SK-N-SH treated with all-trans-retinoic acid at 6 μM for 48 hours (cell line): ENCODE data around the gene ZBTB16.

Experiments
- ATAC-seq: fragments of 200-7000 bp; cut with Tn5 transposase; 3 replicates; pipeline ENCODE4 v1.9.1; 2020; ENCODE audit warnings: mild to moderate bottlenecking, moderate library complexity
- ARNTL ChIP-seq: fragments of 450-650 bp; formaldehyde crosslinking; IDR thresholded peaks from 2 replicates; pipeline ENCODE4 v1.5.0; 2020; ENCODE audit warnings: low read depth, mild to moderate bottlenecking, moderate library complexity, borderline replicate concordance
- BACH2 ChIP-seq: fragments of 250-450 bp; sonication (Bioruptor Pico); IDR thresholded peaks from 2 replicates; pipeline ENCODE4 v1.9.0; 2021; ENCODE audit warnings: mild to moderate bottlenecking, borderline replicate concordance
- ESRRG ChIP-seq: fragments of 250-450 bp; sonication (Bioruptor Pico); IDR thresholded peaks from 2 replicates; pipeline ENCODE4 v1.6.1; 2021; ENCODE audit warnings: mild to moderate bottlenecking
- GLIS3 ChIP-seq: fragments of 250-450 bp; sonication (Bioruptor Pico); IDR thresholded peaks from 2 replicates; pipeline ENCODE4 v1.5.0; 2020; ENCODE audit warnings: mild to moderate bottlenecking, moderate library complexity
- ISL1 ChIP-seq: fragments of 250-450 bp; sonication (Bioruptor Pico); IDR thresholded peaks from 2 replicates; pipeline ENCODE4 v2.1.2; 2022; ENCODE audit warnings: mild to moderate bottlenecking, moderate library complexity
- OSR1 ChIP-seq: fragments of 250-450 bp; sonication (Bioruptor Pico); IDR thresholded peaks from 2 replicates; pipeline ENCODE4 v1.8.0; 2022; ENCODE audit warnings: moderate library complexity, mild to moderate bottlenecking, inconsistent platforms
- POU6F1 ChIP-seq: fragments of 250-450 bp; sonication (Bioruptor Pico); IDR thresholded peaks from 2 replicates; pipeline ENCODE4 v1.8.0; 2021; ENCODE audit warnings: low read depth, mild to moderate bottlenecking, moderate library complexity, borderline replicate concordance
- PPARA ChIP-seq: fragments of 250-450 bp; sonication (Bioruptor Pico); IDR thresholded peaks from 2 replicates; pipeline ENCODE4 v1.5.0; 2020; ENCODE audit warnings: mild to moderate bottlenecking, borderline replicate concordance
- RARB ChIP-seq: fragments of 250-450 bp; sonication (Bioruptor Pico); IDR thresholded peaks from 2 replicates; pipeline ENCODE4 v1.8.0; 2021; ENCODE audit warnings: mild to moderate bottlenecking, moderate library complexity
- SNAI2 ChIP-seq: fragments of 250-450 bp; sonication (Bioruptor Pico); IDR thresholded peaks from 2 replicates; pipeline ENCODE4 v1.5.0; 2020; ENCODE audit warnings: mild to moderate bottlenecking, moderate library complexity
- TCF4 ChIP-seq: fragments of 250-450 bp; sonication (Bioruptor Pico); IDR thresholded peaks from 2 replicates; pipeline ENCODE4 v1.8.0; 2021; ENCODE audit warnings: mild to moderate bottlenecking, moderate library complexity, borderline replicate concordance
- TOX ChIP-seq: fragments of 250-450 bp; sonication (Bioruptor Pico); IDR thresholded peaks from 2 replicates; pipeline ENCODE4 v1.8.0; 2021; ENCODE audit warnings: mild to moderate bottlenecking, moderate library complexity, borderline replicate concordance
- ZC3H10 ChIP-seq: fragments of 250-450 bp; sonication (Bioruptor Pico); IDR thresholded peaks from 2 replicates; pipeline ENCODE4 v1.5.1; 2021; ENCODE audit warnings: mild to moderate bottlenecking, moderate library complexity
- ZFP3 ChIP-seq: fragments of 250-450 bp; sonication (Bioruptor Pico); IDR thresholded peaks from 2 replicates; pipeline ENCODE4 v1.5.0; 2020; ENCODE audit warnings: mild to moderate bottlenecking, moderate library complexity
- ZFP30 ChIP-seq: fragments of 450-650 bp; formaldehyde crosslinking; IDR thresholded peaks from 2 replicates; pipeline ENCODE4 v1.5.0; 2022; ENCODE audit warnings: mild to moderate bottlenecking, moderate library complexity
- ZNF565 ChIP-seq: fragments of 450-650 bp; formaldehyde crosslinking; conservative IDR thresholded peaks from 2 replicates; pipeline ENCODE4 v1.5.0; 2020; ENCODE audit warnings: low read depth, mild to moderate bottlenecking, moderate library complexity
- ZNF70 ChIP-seq: fragments of 450-650 bp; formaldehyde crosslinking; IDR thresholded peaks from 2 replicates; pipeline ENCODE4 v1.5.0; 2020; ENCODE audit warnings: mild to moderate bottlenecking, moderate library complexity
- ZNF8 ChIP-seq: fragments of 450-650 bp; formaldehyde crosslinking; IDR thresholded peaks from 2 replicates; pipeline ENCODE4 v1.5.0; 2020; ENCODE audit warnings: mild to moderate bottlenecking, moderate library complexity
- TF ChIP-seq, protein P1 (sequence below): fragments of 250-450 bp; sonication (Bioruptor Pico); IDR thresholded peaks from 2 replicates; pipeline ENCODE4 v1.5.1; 2020; ENCODE audit warnings: low read depth, mild to moderate bottlenecking, moderate library complexity
- TF ChIP-seq, protein P2 (sequence below): fragments of 250-450 bp; sonication (Bioruptor Pico); IDR thresholded peaks from 2 replicates; pipeline ENCODE4 v1.8.0; 2020; ENCODE audit warnings: mild to moderate bottlenecking, moderate library complexity, borderline replicate concordance
- TF ChIP-seq, protein P3 (sequence below): fragments of 250-450 bp; sonication (Bioruptor Pico); IDR thresholded peaks from 2 replicates; pipeline ENCODE4 v1.5.1; 2021; ENCODE audit warnings: mild to moderate bottlenecking, moderate library complexity
- TF ChIP-seq, protein P4 (sequence below): fragments of 250-450 bp; sonication (Bioruptor Pico); IDR thresholded peaks from 2 replicates; pipeline ENCODE4 v1.5.0; 2020; ENCODE audit warnings: mild to moderate bottlenecking, moderate library complexity

ZBTB16 gene

GRCh38 chr11:114151631-114152030 is 92.1 kb downstream of the ZBTB16 start:
- TF ChIP-seq, protein P1, sequence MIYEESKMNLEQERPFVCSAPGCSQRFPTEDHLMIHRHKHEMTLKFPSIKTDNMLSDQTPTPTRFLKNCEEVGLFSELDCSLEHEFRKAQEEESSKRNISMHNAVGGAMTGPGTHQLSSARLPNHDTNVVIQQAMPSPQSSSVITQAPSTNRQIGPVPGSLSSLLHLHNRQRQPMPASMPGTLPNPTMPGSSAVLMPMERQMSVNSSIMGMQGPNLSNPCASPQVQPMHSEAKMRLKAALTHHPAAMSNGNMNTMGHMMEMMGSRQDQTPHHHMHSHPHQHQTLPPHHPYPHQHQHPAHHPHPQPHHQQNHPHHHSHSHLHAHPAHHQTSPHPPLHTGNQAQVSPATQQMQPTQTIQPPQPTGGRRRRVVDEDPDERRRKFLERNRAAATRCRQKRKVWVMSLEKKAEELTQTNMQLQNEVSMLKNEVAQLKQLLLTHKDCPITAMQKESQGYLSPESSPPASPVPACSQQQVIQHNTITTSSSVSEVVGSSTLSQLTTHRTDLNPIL (CRISPR knock-in tag), result no peak
- no peak for TF ChIP-seq BACH2 (CRISPR knock-in tag)
- no peak for ATAC-seq

- TF ChIP-seq ZFP30 (CRISPR knock-in tag) (no peak), BACH2 (CRISPR knock-in tag) (no peak), TOX (CRISPR knock-in tag) (no peak), ZFP3 (CRISPR knock-in tag) (no peak), ZNF565 (CRISPR knock-in tag) (no peak), ZNF70 (no peak), ISL1 (no peak)
- TF ChIP-seq, protein P2, sequence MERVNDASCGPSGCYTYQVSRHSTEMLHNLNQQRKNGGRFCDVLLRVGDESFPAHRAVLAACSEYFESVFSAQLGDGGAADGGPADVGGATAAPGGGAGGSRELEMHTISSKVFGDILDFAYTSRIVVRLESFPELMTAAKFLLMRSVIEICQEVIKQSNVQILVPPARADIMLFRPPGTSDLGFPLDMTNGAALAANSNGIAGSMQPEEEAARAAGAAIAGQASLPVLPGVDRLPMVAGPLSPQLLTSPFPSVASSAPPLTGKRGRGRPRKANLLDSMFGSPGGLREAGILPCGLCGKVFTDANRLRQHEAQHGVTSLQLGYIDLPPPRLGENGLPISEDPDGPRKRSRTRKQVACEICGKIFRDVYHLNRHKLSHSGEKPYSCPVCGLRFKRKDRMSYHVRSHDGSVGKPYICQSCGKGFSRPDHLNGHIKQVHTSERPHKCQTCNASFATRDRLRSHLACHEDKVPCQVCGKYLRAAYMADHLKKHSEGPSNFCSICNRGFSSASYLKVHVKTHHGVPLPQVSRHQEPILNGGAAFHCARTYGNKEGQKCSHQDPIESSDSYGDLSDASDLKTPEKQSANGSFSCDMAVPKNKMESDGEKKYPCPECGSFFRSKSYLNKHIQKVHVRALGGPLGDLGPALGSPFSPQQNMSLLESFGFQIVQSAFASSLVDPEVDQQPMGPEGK (CRISPR knock-in tag), result no peak
- TF ChIP-seq, protein P3, sequence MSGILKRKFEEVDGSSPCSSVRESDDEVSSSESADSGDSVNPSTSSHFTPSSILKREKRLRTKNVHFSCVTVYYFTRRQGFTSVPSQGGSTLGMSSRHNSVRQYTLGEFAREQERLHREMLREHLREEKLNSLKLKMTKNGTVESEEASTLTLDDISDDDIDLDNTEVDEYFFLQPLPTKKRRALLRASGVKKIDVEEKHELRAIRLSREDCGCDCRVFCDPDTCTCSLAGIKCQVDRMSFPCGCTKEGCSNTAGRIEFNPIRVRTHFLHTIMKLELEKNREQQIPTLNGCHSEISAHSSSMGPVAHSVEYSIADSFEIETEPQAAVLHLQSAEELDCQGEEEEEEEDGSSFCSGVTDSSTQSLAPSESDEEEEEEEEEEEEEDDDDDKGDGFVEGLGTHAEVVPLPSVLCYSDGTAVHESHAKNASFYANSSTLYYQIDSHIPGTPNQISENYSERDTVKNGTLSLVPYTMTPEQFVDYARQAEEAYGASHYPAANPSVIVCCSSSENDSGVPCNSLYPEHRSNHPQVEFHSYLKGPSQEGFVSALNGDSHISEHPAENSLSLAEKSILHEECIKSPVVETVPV, result no peak
- ATAC-seq, result no peak
Observed at GRCh38 chr11:114152162-114152561, 92.7 kb downstream of the ZBTB16 start.

DNA sequence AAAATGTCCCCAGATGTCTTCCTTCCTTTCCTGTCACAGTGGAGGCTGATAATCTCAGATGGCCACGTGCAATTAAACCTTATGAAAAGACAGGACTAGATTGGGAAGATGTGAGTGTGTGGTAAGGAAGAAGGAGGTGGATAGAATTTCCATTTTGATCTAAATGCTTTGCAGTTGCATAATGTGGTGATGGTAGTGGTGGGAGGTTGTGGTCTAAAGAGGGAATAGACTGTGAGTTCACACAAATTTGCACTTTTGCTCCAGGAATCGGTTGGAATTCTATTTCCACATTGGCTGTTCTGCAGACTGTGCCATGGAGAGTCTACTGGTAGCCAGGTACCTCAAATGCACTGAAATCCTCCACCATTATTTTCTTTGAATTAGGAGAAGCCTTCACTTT is 93.3 kb downstream of the ZBTB16 start:
- no peak for TF ChIP-seq ZNF565 (CRISPR knock-in tag)
- no peak for TF ChIP-seq GLIS3 (CRISPR knock-in tag)
- no peak for TF ChIP-seq BACH2 (CRISPR knock-in tag)
- TF ChIP-seq SNAI2, result no peak
- no peak for TF ChIP-seq ESRRG (CRISPR knock-in tag)
- TF ChIP-seq RARB, result no peak
- TF ChIP-seq, protein P1 (CRISPR knock-in tag), result no peak
- no peak for TF ChIP-seq TCF4 (CRISPR knock-in tag)
- no peak for TF ChIP-seq ARNTL
- TF ChIP-seq ZNF70, result no peak
- TF ChIP-seq ISL1, result no peak
- TF ChIP-seq ZFP30 (CRISPR knock-in tag), result no peak
- no peak for ATAC-seq

GRCh38 chr11:114153224-114153623 is 93.7 kb downstream of the ZBTB16 start:
- TF ChIP-seq, protein P4, sequence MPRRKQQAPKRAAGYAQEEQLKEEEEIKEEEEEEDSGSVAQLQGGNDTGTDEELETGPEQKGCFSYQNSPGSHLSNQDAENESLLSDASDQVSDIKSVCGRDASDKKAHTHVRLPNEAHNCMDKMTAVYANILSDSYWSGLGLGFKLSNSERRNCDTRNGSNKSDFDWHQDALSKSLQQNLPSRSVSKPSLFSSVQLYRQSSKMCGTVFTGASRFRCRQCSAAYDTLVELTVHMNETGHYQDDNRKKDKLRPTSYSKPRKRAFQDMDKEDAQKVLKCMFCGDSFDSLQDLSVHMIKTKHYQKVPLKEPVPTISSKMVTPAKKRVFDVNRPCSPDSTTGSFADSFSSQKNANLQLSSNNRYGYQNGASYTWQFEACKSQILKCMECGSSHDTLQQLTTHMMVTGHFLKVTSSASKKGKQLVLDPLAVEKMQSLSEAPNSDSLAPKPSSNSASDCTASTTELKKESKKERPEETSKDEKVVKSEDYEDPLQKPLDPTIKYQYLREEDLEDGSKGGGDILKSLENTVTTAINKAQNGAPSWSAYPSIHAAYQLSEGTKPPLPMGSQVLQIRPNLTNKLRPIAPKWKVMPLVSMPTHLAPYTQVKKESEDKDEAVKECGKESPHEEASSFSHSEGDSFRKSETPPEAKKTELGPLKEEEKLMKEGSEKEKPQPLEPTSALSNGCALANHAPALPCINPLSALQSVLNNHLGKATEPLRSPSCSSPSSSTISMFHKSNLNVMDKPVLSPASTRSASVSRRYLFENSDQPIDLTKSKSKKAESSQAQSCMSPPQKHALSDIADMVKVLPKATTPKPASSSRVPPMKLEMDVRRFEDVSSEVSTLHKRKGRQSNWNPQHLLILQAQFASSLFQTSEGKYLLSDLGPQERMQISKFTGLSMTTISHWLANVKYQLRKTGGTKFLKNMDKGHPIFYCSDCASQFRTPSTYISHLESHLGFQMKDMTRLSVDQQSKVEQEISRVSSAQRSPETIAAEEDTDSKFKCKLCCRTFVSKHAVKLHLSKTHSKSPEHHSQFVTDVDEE, result no peak
- TF ChIP-seq ZFP30 (CRISPR knock-in tag), result no peak
- no peak for TF ChIP-seq ZFP3 (CRISPR knock-in tag)
- no peak for TF ChIP-seq PPARA
- no peak for TF ChIP-seq ZC3H10 (CRISPR knock-in tag)
- TF ChIP-seq OSR1 (CRISPR knock-in tag), result no peak
- no peak for TF ChIP-seq POU6F1 (CRISPR knock-in tag)
- TF ChIP-seq, protein P1 (CRISPR knock-in tag), result no peak
- TF ChIP-seq, protein P2 (CRISPR knock-in tag), result no peak
- TF ChIP-seq SNAI2, result no peak
- no peak for TF ChIP-seq RARB
- TF ChIP-seq ZNF8 (CRISPR knock-in tag), result no peak

More at GRCh38 chr11:114153224-114153623, 93.7 kb downstream of the ZBTB16 start:
- ATAC-seq, result no peak
